Smooth muscle cell (in vitro differentiated cells): ENCODE measurements around the gene GPC1. TPM values are rescaled to one million over a fixed set of nuclear protein-coding genes. Genes with fewer than 3 reads are reported as not detected.
A peak's percentile ranks its signal among the peaks of the same experiment; 100 is the strongest.

Source experiments
- DNase-seq: peaks from one replicate; lab custom pipeline; 2025; ENCODE audit not compliant: unreplicated experiment; lab: John Stamatoyannopoulos, UW
- H2AFZ ChIP-seq: fragments of 200-600 bp; sonication (generic); 2 replicates; pipeline ENCODE4 v1.6.0; 2016; ENCODE audit warnings: antibody characterized with exemption, low read depth, mild to moderate bottlenecking
- H3F3A ChIP-seq: fragments of 200-600 bp; sonication (generic); 2 replicates; pipeline ENCODE4 v1.6.0; 2017; ENCODE audit warnings: antibody characterized with exemption, low read depth
- H3K27ac ChIP-seq: fragments of 200-600 bp; sonication (generic); 2 replicates; pipeline ENCODE4 v1.5.1; 2016; ENCODE audit warnings: low read depth, mild to moderate bottlenecking
- H3K27me3 ChIP-seq: fragments of 200-600 bp; sonication (generic); 2 replicates; pipeline ENCODE4 v1.6.1; 2016; ENCODE audit warnings: low read depth, mild to moderate bottlenecking
- H3K36me3 ChIP-seq: fragments of 200-600 bp; sonication (generic); 2 replicates; pipeline ENCODE4 v1.5.1; 2016; ENCODE audit warnings: low read depth
- H3K4me1 ChIP-seq: fragments of 200-600 bp; sonication (generic); 2 replicates; pipeline ENCODE4 v1.5.1; 2016; ENCODE audit warnings: low read depth
- H3K4me2 ChIP-seq: fragments of 200-600 bp; sonication (generic); 2 replicates; pipeline ENCODE4 v1.6.0; 2016; ENCODE audit warnings: mild to moderate bottlenecking
- H3K4me3 ChIP-seq: fragments of 200-600 bp; sonication (generic); 2 replicates; pipeline ENCODE4 v1.5.1; 2016; ENCODE audit warnings: mild to moderate bottlenecking
- H3K79me2 ChIP-seq: fragments of 200-600 bp; sonication (generic); 2 replicates; pipeline ENCODE4 v1.6.0; 2016; ENCODE audit warnings: low read depth, mild to moderate bottlenecking
- H3K9ac ChIP-seq: fragments of 200-600 bp; sonication (generic); 2 replicates; pipeline ENCODE4 v1.6.0; 2016; ENCODE audit warnings: low read depth
- H3K9me3 ChIP-seq: fragments of 200-600 bp; sonication (generic); replicated peaks from 2 replicates; pipeline ENCODE4 v1.5.1; 2016; ENCODE audit warnings: low read depth
- H4K20me1 ChIP-seq: fragments of 200-600 bp; sonication (generic); 2 replicates; pipeline ENCODE4 v1.6.0; 2016; ENCODE audit warnings: low read depth
- WGBS: methylation state at CpG from one replicate; pipeline ENCODE4 v1.1.7; 2016; ENCODE audit warnings: low lambda C conversion rate; 5-methylcytosine and 5-hydroxymethylcytosine counted together
- polyA plus RNA-seq: library from polyadenylated mRNA; unstranded; fragments of >200 nt; fragmentation: Nextera tagmentation; extraction: Ambion mirVana; gene quantifications from 2 replicates; pipeline ENCODE4 v1.2.1, GENCODE V29; 2016
- total RNA-seq: library from RNA; depleted of rRNA; stranded (reverse); fragments of >200 nt; gene quantifications from 2 replicates; pipeline ENCODE4 v1.2.3, GENCODE V29; 2014
- TF ChIP-seq, protein P1 (sequence below): fragments of 200-600 bp; sonication (generic); IDR thresholded peaks from 2 replicates; pipeline ENCODE4 v1.5.1; 2017; ENCODE audit warnings: borderline replicate concordance, mild to moderate bottlenecking, antibody characterized with exemption; ENCODE audit not compliant: insufficient read depth, poor library complexity, severe bottlenecking

GPC1 gene
- total and polyA plus RNA-seq, 2 experiments from 2014 or later, result 88.9 to 221 TPM

- 97% methylated on average over 17 of the region's 18 CpGs for WGBS
- no peak overlapping the region for H3K4me2 ChIP-seq
- H4K20me1 ChIP-seq, result peaks cover 96% of the 10 kb centered on the region
- H2AFZ ChIP-seq, result no peak overlapping the region
- H3K4me3 ChIP-seq, result no peak overlapping the region
- no peak overlapping the region for H3K9ac ChIP-seq
- H3K9me3 ChIP-seq, result no peaks in the 10 kb centered on the region
- H3K79me2 ChIP-seq, result peaks cover 80% of the 10 kb centered on the region
- DNase-seq, result no peak
- H3K27me3 ChIP-seq, result no peaks in the 10 kb centered on the region
- H3K36me3 ChIP-seq, result no peaks in the 10 kb centered on the region
- H3K27ac ChIP-seq, result no peak overlapping the region
- H3F3A ChIP-seq, result no peaks in the 10 kb centered on the region
- TF ChIP-seq, protein P1, sequence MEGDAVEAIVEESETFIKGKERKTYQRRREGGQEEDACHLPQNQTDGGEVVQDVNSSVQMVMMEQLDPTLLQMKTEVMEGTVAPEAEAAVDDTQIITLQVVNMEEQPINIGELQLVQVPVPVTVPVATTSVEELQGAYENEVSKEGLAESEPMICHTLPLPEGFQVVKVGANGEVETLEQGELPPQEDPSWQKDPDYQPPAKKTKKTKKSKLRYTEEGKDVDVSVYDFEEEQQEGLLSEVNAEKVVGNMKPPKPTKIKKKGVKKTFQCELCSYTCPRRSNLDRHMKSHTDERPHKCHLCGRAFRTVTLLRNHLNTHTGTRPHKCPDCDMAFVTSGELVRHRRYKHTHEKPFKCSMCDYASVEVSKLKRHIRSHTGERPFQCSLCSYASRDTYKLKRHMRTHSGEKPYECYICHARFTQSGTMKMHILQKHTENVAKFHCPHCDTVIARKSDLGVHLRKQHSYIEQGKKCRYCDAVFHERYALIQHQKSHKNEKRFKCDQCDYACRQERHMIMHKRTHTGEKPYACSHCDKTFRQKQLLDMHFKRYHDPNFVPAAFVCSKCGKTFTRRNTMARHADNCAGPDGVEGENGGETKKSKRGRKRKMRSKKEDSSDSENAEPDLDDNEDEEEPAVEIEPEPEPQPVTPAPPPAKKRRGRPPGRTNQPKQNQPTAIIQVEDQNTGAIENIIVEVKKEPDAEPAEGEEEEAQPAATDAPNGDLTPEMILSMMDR, result no peak
- peaks cover 8% of the 10 kb centered on the region for H3K4me1 ChIP-seq
Observed at GRCh38 chr2:240440704-240441320, 5.3 kb downstream of the GPC1 start.

GRCh38 chr2:240441326-240441992 lies 6.0 kb downstream of the GPC1 start:
- 88% methylated on average over 27 of the region's 27 CpGs for whole genome bisulfite sequencing
- no peak overlapping the region for H3K9ac ChIP-seq

DNA sequence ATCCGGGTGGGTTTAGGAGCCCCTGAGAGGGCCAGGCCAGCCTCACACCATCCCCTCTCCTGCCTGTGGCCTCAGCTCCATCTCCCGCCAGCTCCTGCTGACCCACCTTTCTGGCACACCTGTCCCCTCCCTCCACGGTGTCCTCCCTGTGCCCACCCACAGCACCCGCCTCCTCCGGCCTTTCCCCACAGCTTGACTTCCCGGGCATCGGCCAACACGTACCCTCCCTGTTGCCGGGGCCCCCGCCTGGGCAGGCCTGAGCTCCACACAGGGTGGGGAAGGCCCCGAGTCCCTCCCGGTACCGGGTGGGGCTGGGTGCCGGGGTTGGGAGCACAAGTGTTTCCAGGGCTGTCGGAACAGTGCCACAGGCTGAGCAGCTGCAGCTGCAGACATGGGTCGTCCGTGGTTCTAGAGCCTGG lies 6.5 kb downstream of the GPC1 start:
- peaks cover 1% of the 10 kb centered on the region for H3K4me1 ChIP-seq
- H4K20me1 ChIP-seq, result peaks cover 98% of the 10 kb centered on the region
- no peaks in the 10 kb centered on the region for H3F3A ChIP-seq
- no peak overlapping the region for H3K9ac ChIP-seq
- H3K9me3 ChIP-seq, result no peaks in the 10 kb centered on the region
- H3K27ac ChIP-seq, result no peak overlapping the region
- TF ChIP-seq, protein P1, result no peak
- peaks cover 79% of the 10 kb centered on the region for H3K79me2 ChIP-seq
- DNase-seq, result no peak
- no peaks in the 10 kb centered on the region for H3K36me3 ChIP-seq
- no peak overlapping the region for H3K4me3 ChIP-seq
- no peaks in the 10 kb centered on the region for H3K27me3 ChIP-seq
- WGBS, result 87% methylated on average over 12 of the region's 17 CpGs
- no peak overlapping the region for H2AFZ ChIP-seq
- no peak overlapping the region for H3K4me2 ChIP-seq

More at GRCh38 chr2:240441326-240441992, 6.0 kb downstream of the GPC1 start:
- H3F3A ChIP-seq, result no peaks in the 10 kb centered on the region
- no peak overlapping the region for H2AFZ ChIP-seq
- H4K20me1 ChIP-seq, result peaks cover 98% of the 10 kb centered on the region
- no peaks in the 10 kb centered on the region for H3K9me3 ChIP-seq
- no peaks in the 10 kb centered on the region for H3K36me3 ChIP-seq
- H3K27me3 ChIP-seq, result no peaks in the 10 kb centered on the region
- DNase-seq, result no peak
- H3K27ac ChIP-seq, result peak overlapping the region; percentile 35
- TF ChIP-seq, protein P1, result no peak
- no peak overlapping the region for H3K4me2 ChIP-seq
- H3K4me1 ChIP-seq, result peaks cover 7% of the 10 kb centered on the region
- H3K4me3 ChIP-seq, result no peak overlapping the region
- peaks cover 80% of the 10 kb centered on the region for H3K79me2 ChIP-seq
